Rectal smooth muscle tissue (tissue), 1 donor: ENCODE measurements around the gene RAB34.

Source experiments
- H3K27ac ChIP-seq: one replicate; pipeline ENCODE4 v1.7.0; 2013; ENCODE audit warnings: low read depth, low read length, inconsistent platforms
- H3K27me3 ChIP-seq: one replicate; pipeline ENCODE4 v1.7.0; 2013; ENCODE audit warnings: low read length; ENCODE audit not compliant: control insufficient read depth, insufficient read depth
- H3K36me3 ChIP-seq: one replicate; pipeline ENCODE4 v1.7.0; 2013; ENCODE audit warnings: low read length; ENCODE audit not compliant: control insufficient read depth, insufficient read depth
- H3K4me1 ChIP-seq: one replicate; pipeline ENCODE4 v1.7.0; 2013; ENCODE audit warnings: low read length; ENCODE audit not compliant: control insufficient read depth, insufficient read depth
- H3K4me3 ChIP-seq: one replicate; pipeline ENCODE4 v1.7.0; 2013; ENCODE audit warnings: low read length
- H3K9ac ChIP-seq: one replicate; pipeline ENCODE4 v1.7.0; 2013; ENCODE audit warnings: low read length

Gene RAB34, protein sequence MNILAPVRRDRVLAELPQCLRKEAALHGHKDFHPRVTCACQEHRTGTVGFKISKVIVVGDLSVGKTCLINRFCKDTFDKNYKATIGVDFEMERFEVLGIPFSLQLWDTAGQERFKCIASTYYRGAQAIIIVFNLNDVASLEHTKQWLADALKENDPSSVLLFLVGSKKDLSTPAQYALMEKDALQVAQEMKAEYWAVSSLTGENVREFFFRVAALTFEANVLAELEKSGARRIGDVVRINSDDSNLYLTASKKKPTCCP

DNA sequence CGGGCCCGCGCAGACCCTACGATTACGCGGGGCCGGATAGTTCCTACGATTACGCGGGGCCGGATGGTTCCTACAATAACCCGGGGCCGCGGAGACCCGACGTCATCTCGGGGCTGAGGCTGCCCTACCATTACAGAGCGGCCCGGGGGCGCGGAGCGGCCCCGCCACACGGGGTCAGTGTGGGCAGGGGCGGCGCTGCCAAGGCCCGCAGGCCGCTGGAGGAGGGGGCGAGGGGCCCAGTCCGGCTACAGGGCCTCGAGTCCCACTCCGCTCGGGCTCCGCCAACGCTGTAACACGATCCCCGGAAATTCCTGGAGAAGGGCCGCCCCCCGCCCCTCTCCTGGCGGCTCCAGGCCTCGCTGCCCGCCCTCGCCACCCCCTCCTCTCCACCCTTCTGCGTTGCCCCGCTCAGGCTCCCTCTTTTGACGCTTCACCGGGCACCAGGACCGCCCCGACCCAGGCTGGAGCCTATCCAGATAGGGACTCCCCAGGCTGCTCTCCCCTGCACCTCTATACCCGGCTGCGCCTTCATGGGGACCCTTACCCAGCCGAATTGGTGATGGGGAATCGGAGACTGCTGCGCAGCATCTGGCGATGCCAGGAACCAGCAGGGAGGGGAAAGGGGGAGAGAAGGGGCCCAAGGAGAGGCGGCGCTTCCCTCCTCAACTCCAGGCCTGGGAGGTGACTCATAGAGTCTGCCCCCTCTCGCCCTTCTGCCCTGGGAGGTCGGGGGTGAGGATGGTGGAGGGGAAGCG is at the start of gene RAB34:
Gene RAB34 (minus strand): TSS at position 291 of the 755 bp plus-strand sequence. CDS start 602 bp downstream, outside the sequence.
- Histone ChIP-seq H3K9ac (peak within 1 kb of the TSS; percentile 47), H3K27me3 (no peaks in the 10 kb centered on the region), H3K4me1 (peaks cover 25% of the 10 kb centered on the region), H3K27ac (peak within 1 kb of the TSS; percentile 90), H3K36me3 (peaks cover 16% of the 10 kb centered on the region), H3K4me3 (peak within 1 kb of the TSS; percentile 71)

DNA sequence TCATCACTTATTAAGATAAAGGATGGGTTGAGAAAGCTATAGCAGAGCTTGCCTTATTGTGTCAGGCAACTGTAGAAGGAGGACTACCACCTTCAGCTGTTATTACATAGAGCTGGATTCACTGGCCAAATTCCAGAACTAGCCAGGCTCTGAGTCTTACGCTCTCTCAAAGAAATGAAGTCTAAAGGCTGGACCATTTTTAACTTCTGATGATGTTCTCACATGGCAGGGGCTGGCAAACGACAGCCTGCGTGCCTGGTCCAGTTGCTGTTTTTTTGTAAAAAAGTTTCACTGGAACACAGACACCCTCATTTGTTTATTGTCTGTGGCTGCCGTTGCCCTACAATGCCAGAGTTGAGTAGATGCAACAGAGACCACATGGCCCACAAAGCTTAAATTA is 47.4 kb upstream of the RAB34 start:
- Histone ChIP-seq H3K4me1 (no peaks in the 10 kb centered on the region), H3K4me3 (no peak overlapping the region), H3K9ac (no peak overlapping the region), H3K27ac (no peak overlapping the region), H3K27me3 (no peaks in the 10 kb centered on the region), H3K36me3 (peaks cover 3% of the 10 kb centered on the region)

DNA sequence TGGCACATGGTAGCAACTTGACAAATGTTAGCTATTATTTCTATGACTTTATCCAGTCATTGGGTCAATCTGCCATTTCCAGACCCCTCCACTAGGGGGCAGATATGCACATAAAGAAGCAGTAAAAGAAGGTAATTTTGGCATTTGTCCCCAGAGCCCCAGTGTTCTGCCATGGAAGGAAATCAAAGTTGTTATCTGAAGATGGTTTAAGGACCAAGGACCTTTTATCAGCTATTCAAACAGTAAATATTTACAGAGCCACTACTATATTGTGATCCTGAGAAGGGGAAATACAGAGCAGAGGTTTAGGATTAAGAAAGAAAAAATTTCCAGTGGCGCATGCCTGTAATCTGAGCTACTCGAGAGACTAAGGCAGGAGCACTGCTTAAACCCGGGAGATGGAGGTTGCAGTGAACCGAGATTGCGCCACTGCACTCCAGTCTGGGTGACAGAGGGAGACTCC is 46.2 kb upstream of the RAB34 start:
- no peak overlapping the region for H3K9ac ChIP-seq
- H3K27ac ChIP-seq, result no peak overlapping the region
- peaks cover 14% of the 10 kb centered on the region for H3K36me3 ChIP-seq

DNA sequence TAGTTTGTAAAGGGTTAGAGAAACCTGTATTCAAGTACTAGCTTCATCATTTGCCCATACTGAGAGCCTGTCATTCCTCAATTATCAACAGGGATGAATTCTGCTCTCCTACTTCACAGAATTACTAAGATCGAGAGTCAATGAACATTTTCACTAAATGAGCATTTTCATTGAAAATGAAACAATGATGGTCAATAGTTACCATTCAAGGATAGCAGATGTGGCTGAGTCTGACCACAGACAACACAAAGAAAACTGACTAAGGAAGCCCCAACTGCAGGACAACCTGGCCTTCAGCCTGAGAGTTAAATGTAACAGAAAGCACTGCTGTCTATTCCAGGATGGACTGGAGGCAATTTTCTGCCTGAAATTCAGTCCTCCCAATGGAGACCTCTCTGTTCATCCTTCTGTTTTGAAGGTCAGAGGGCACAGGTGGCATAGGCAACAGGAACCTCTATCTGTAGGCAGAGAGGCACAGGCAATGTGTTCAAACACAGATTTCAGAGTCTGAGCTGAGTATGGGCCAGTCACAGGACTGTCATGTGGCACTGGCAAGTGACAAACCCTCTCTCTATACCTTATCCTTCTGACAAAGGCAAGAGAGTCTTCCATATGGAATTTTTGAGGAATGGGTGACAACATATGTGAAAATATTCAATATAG is 45.6 kb upstream of the RAB34 start:
- Histone ChIP-seq H3K36me3 (peaks cover 19% of the 10 kb centered on the region), H3K4me3 (no peak overlapping the region), H3K27me3 (no peaks in the 10 kb centered on the region), H3K9ac (no peak overlapping the region), H3K4me1 (no peaks in the 10 kb centered on the region), H3K27ac (no peak overlapping the region)

More for the DNA sequence above, 46.2 kb upstream of the RAB34 start:
- Histone ChIP-seq H3K4me1 (no peaks in the 10 kb centered on the region), H3K4me3 (no peak overlapping the region), H3K27me3 (no peaks in the 10 kb centered on the region)

DNA sequence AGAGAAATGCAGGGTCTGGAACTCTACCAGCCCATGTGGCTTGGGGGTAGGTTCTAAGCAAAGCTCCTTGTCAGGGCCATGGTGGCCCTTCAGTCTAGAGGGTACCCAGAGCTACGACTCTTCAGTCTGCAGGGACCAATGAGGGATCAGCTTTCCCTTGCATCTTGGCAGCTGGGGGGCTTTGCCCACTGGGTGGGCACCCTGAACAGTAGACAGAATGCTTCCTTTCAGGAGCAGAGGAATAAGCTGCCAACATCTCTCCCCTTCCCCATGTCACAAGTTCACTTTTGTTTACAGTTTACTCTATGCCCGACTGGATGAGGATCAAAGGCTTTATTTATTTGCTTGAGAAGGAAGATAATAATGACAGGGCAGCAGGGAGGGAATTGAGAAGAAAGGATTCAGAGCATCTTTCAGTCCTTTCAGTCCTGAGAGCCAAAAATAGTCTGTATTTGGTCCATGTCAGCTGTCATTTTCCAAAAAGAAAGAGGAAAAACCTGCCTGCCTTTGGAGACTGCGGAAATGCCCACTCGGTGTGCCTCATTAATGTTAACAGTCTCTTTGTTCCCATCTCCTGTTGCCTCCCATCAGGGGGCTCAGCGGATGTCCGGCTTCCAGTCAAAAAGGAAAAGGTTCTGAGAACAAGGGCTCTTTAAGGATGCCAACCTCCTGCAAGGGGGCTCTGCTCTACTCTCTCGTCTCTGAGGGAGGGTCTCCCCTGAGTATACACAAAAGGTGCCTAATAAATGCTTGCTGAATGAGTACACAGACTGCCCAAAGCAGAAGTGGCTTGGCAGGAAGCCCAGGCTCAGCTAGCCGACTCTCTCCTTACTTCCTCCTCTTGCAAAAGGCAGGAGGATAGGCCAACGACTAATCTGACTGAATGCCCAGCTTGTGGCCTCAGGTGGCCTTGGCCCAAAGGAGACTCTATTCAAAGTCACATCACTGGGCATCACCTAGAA is 43.2 kb upstream of the RAB34 start:
- H3K4me1 ChIP-seq, result no peaks in the 10 kb centered on the region
- H3K27me3 ChIP-seq, result no peaks in the 10 kb centered on the region
- no peak overlapping the region for H3K9ac ChIP-seq
- H3K36me3 ChIP-seq, result peaks cover 22% of the 10 kb centered on the region
- H3K27ac ChIP-seq, result no peak overlapping the region
- no peak overlapping the region for H3K4me3 ChIP-seq

DNA sequence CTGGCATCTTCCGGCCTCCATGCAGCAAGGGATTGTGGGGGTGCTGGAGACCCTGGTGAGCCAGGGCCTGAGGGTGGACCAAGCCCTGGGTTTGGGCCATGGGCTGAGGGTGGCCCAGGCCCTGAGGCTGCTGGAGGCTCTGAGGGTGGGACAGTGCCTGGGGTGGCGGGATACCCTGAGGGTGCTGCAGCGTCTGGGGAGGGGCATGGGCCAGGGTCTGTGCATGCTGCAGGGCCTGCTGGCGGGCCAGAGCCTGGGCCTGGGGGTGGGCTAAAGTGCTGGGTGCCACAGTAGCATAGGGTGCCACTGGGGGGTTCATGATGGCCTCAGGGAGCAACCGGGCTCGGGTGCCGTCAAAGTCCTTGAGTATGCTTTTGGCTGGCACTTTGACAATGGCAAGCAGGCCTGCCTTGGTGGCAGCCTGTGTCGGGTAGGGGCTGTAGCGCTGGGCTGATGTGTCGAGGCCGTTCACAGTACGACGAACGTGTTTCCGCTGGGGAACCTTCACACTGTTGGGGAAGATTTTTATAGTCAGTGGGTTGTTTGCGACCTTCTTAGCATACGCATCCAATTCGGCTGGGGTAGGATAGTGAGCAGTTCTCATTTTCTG is 41.7 kb upstream of the RAB34 start:
- Histone ChIP-seq H3K27me3 (no peaks in the 10 kb centered on the region), H3K27ac (no peak overlapping the region), H3K9ac (no peak overlapping the region), H3K4me3 (no peak overlapping the region), H3K36me3 (peaks cover 19% of the 10 kb centered on the region), H3K4me1 (no peaks in the 10 kb centered on the region)

DNA sequence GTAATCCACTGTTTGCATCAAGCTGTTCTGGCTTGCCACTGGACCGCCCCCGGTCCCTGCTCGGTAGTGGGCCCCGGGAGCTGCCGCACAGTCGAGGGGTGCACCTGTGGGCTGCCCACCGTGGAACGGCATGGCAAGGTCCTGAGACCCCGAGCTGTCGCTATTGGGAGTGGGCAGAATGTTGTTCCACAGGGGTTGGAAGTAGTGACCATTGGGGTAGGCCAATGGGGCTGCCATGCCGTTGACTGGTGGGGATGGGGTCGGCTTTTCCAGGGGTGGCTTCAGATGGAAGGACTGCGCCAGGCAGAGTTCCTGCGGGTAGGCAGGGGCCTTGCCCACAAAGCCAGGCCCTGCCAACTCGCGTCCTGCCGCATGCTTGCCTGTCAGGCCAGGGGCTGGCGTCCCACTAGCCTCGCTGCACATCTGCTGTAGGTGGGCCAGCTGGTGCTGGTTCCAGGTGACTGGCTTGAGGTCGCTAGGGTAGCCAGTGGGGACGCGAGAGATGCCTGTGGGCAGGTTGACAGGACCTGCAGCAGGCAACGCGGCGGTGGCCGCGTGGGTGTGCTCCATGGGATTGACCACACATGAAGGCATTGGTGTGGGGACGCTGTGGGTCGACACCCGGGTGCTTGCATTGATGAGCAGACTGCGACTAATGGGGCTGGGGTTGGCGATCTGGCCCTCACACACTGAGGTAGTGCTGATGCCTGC is 40.9 kb upstream of the RAB34 start:
- peaks cover 19% of the 10 kb centered on the region for H3K36me3 ChIP-seq
- H3K4me1 ChIP-seq, result no peaks in the 10 kb centered on the region
- no peak overlapping the region for H3K9ac ChIP-seq
- no peak overlapping the region for H3K27ac ChIP-seq
- no peak overlapping the region for H3K4me3 ChIP-seq
- H3K27me3 ChIP-seq, result no peaks in the 10 kb centered on the region

DNA sequence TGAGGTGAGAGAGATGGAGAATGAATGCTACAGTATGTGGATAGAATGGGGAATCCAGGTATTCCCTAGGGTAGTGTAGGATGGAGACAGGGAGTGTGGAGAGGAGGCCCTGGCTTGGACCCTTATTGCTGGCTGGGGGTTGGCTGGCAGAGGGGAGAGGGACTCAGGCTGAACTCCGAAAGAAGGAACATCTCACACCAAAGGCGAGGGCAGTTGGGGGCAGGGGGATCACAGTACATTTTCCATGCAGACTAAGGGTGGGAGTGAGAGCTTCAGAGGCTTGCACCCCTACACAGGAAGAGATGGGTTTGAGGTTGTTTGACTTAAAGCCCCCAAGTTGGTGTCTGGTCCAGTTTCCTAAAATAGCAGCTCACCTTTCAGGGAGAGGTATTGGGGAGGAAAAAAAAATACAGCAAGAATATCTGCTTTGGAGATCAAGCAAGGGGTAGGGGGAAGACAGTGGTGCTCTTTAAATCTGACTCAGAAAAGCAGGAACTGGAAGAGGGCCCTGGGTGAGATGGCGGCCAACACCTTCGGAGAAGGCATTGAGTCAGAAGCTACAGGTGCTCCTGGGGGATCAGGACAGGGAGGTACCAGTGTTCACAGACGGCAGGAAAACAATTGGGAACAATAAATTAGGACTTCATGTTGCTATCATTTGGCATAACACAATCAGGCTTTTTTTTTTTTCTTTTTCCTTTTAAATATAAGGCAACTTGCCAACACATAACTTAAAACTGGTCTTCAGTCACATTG is 38.6 kb upstream of the RAB34 start:
- Histone ChIP-seq H3K9ac (no peak overlapping the region), H3K4me1 (no peaks in the 10 kb centered on the region), H3K27ac (no peak overlapping the region), H3K4me3 (no peak overlapping the region), H3K27me3 (no peaks in the 10 kb centered on the region), H3K36me3 (peaks cover 23% of the 10 kb centered on the region)

DNA sequence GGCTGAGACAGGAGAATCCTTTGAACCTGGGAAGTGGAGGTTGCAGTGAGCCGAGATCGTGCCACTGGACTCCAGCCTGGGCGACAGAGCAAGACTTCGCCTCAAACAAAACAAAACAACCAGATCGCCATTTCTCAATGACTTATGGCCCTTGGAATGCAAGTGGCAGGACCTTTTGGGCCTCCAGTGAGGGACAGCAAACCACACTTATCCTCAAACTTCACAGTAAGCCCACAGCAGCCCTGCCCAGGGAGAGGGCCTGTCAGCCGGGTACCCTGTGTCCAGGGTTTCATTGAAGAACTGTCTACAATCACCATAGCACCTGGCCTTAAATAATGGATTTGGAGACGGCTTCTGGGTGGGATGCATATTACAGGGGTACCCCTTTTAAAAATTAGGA is 37.8 kb upstream of the RAB34 start:
- H3K4me3 ChIP-seq, result no peak overlapping the region
- H3K36me3 ChIP-seq, result peaks cover 25% of the 10 kb centered on the region
- no peaks in the 10 kb centered on the region for H3K4me1 ChIP-seq
- H3K27me3 ChIP-seq, result no peaks in the 10 kb centered on the region
- H3K9ac ChIP-seq, result no peak overlapping the region
- no peak overlapping the region for H3K27ac ChIP-seq

DNA sequence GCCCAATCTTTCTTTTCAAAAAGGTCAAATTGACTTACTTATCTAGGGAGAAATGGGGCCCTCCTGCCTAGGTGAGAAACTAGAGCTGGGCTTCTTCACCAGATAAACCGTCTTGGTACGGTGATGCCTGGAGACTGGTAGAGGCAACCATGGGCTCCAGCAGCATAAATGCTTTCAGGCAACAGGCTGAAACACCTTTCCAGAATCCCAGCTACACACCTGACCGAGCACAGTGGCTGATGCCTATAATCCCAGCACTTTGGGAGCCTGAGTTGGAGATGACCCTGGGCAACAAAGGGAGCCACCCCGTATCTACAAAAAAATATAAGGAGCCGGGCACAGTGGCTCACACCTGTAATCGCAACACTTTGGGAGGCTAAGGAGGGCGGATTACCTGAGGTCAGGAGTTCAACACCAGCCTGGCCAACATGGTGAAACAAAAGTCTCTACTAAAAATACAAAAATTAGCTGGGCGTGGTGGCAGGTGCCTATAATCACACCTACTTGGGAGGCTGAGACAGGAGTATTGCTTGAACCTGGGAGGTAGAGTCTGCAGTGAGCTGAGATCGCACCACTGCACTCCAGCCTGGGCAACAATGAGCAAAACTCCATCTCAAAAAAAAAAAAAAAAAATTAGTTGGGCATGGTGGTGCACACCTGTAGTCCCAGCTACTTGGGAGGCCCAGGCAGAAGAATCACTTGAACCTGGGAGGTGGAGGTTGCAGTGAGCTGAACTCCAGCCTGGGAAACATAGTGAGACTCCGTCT is 34.1 kb upstream of the RAB34 start:
- Histone ChIP-seq H3K9ac (no peak overlapping the region), H3K27ac (no peak overlapping the region), H3K36me3 (peaks cover 29% of the 10 kb centered on the region), H3K4me3 (no peak overlapping the region), H3K27me3 (no peaks in the 10 kb centered on the region), H3K4me1 (no peaks in the 10 kb centered on the region)
